Activated naive CD8-positive, alpha-beta T cell (primary cell): ENCODE results near the gene SUGP2.

ENCODE experiments used
- H3K27ac Mint-ChIP-seq: one replicate; pipeline ENCODE4 v1.8.0; 2021; ENCODE audit warnings: mixed read lengths
- H3K27me3 Mint-ChIP-seq: one replicate; pipeline ENCODE4 v1.8.0; 2021; ENCODE audit warnings: mixed read lengths
- H3K36me3 Mint-ChIP-seq: one replicate; pipeline ENCODE4 v1.8.0; 2021; ENCODE audit warnings: mixed read lengths
- H3K4me1 Mint-ChIP-seq: one replicate; pipeline ENCODE4 v1.8.0; 2021; ENCODE audit warnings: low read depth, mixed read lengths
- H3K4me3 Mint-ChIP-seq: one replicate; pipeline ENCODE4 v1.8.0; 2021; ENCODE audit warnings: mild to moderate bottlenecking, mixed read lengths
- H3K9me3 Mint-ChIP-seq: one replicate; pipeline ENCODE4 v1.8.0; 2021; ENCODE audit warnings: low read depth, mixed read lengths

Gene SUGP2

DNA sequence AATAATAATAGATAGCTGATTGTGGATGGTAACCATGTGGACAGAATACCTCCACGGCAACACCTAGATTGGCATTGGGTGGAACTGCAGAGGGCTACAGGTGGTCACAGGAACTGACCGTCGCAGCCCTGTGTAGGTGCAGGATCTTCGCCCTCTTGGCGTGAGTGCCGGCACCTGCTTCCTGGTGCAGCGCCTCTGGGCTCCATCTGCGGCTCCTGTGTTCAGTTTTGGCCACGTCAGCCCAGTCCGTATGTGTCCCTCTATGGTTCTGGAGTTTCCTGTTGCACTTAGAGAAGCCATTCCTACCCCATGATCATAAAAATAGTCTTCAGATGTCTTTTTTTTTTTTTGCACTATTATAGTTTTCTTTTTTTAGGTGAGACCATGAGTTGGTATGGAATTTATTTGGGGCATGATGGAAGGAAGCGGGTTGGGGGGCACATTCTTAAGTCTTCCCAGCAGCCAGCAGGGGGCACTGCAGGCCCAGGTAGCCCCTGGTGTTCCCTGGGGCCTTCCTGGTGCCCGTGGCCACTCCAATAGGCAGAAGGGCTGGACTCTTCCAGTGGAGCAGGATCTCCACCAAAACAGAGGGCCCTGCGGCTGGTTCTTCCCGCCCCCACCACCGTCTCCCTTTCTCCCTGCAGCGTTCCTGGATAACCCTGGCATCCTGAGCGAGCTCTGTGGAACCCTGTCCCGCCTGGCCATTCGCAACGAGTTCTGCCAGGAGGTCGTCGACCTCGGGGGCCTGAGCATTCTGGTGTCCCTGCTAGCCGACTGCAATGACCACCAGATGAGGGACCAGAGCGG is 20.4 kb upstream of the SUGP2 start:
- Mint-ChIP-seq H3K4me1 (no peaks in the 10 kb centered on the region), H3K36me3 (peaks cover 3% of the 10 kb centered on the region), H3K4me3 (no peak overlapping the region), H3K27me3 (no peaks in the 10 kb centered on the region), H3K27ac (no peak overlapping the region), H3K9me3 (no peaks in the 10 kb centered on the region)

DNA sequence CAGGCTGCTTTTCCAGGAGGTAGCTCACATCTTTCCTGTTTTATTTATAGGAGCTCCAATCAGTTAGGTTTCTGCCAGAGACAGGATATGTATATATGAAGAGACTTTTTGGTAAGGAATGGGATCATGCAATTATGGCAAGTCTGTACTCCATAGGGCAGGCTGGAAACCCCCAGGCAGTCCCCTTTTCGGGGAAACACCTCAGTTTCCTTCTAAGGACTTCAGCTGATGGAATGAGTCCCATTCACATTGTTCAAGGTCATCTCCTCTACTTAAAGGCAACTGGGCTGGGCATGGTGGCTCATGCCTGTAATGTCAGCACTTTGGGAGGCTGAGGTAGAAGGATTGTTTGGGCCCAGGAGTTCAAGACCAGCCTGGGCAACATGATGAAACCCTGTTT is 19.6 kb upstream of the SUGP2 start:
- no peak overlapping the region for H3K27ac Mint-ChIP-seq
- no peak overlapping the region for H3K4me3 Mint-ChIP-seq
- H3K9me3 Mint-ChIP-seq, result no peaks in the 10 kb centered on the region
- H3K4me1 Mint-ChIP-seq, result no peaks in the 10 kb centered on the region
- no peaks in the 10 kb centered on the region for H3K27me3 Mint-ChIP-seq
- peaks cover 3% of the 10 kb centered on the region for H3K36me3 Mint-ChIP-seq

- Mint-ChIP-seq H3K27me3 (no peaks in the 10 kb centered on the region), H3K4me3 (no peak overlapping the region), H3K36me3 (peaks cover 6% of the 10 kb centered on the region), H3K9me3 (no peaks in the 10 kb centered on the region), H3K27ac (no peak overlapping the region), H3K4me1 (no peaks in the 10 kb centered on the region)
These were observed 18.3 kb upstream of the SUGP2 start for GRCh38 chr19:19051478-19052213.

DNA sequence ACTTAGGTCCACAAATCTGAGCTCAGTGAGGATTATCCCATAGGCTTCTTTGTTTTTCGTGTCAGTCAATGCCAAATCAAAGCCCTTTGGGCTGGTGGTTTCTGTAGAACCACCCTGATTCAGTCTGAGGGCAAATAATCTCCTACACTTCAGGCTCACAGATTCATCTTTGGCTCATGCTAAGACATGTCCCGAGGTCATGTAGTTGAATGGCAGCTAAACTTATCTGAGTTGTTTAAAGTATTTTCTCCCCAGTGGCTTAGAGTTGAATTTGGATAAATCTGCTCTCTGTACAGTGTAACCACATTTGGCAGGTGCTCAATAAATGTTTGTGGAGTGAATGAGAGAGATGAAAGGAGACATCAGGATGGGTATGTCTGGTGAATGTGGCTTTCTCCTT is 17.4 kb upstream of the SUGP2 start:
- Mint-ChIP-seq H3K36me3 (peaks cover 6% of the 10 kb centered on the region), H3K9me3 (no peaks in the 10 kb centered on the region), H3K4me3 (no peak overlapping the region), H3K27ac (no peak overlapping the region), H3K4me1 (no peaks in the 10 kb centered on the region), H3K27me3 (no peaks in the 10 kb centered on the region)

GRCh38 chr19:19050104-19050503 is 16.8 kb upstream of the SUGP2 start:
- Mint-ChIP-seq H3K4me3 (no peak overlapping the region), H3K9me3 (no peaks in the 10 kb centered on the region), H3K4me1 (no peaks in the 10 kb centered on the region), H3K27ac (no peak overlapping the region), H3K27me3 (no peaks in the 10 kb centered on the region), H3K36me3 (peaks cover 8% of the 10 kb centered on the region)

DNA sequence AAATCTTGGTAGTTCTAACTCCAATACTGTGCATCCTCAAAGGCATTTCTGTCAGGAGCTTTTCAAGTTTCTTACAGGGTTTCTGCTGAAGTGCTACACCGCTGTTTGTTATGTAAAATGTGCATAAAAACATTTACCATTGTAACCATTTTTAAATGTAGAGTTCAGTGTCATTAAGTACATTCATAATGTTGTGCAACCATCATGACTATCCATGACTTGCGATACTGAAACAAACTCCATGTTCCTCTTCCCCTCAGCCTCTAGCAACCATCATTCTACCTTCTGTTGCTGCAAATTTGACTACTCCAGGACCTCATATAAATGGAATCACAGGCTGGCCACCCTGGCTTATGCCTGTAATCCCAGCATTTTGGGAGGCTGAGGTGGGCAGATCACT is 16.1 kb upstream of the SUGP2 start:
- no peaks in the 10 kb centered on the region for H3K9me3 Mint-ChIP-seq
- peaks cover 8% of the 10 kb centered on the region for H3K36me3 Mint-ChIP-seq
- no peaks in the 10 kb centered on the region for H3K4me1 Mint-ChIP-seq
- H3K27me3 Mint-ChIP-seq, result no peaks in the 10 kb centered on the region
- no peak overlapping the region for H3K4me3 Mint-ChIP-seq
- no peak overlapping the region for H3K27ac Mint-ChIP-seq

DNA sequence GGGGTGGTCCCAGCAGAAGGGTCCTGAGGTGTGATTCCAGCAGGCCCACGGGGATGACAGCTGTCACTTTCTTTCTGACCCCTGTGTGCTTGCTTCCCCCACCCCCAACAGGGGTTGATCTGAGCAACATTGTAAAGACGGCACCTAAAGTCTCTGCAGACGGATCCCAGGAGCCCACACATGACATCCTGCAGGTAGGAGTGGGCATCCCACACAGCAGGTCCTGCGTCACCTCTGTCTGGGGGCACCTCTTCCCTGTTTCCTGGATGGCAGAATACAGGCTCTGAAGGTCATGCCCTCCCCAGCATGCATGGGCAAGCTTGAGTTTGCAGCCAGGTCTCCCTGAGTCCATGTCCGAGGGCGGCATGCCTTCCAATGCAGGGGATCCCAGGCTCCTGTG is 10.6 kb upstream of the SUGP2 start:
- no peaks in the 10 kb centered on the region for H3K27me3 Mint-ChIP-seq
- H3K27ac Mint-ChIP-seq, result no peak overlapping the region
- no peaks in the 10 kb centered on the region for H3K9me3 Mint-ChIP-seq
- H3K4me3 Mint-ChIP-seq, result no peak overlapping the region
- peaks cover 19% of the 10 kb centered on the region for H3K4me1 Mint-ChIP-seq
- peaks cover 7% of the 10 kb centered on the region for H3K36me3 Mint-ChIP-seq

GRCh38 chr19:19043481-19043880 is 10.2 kb upstream of the SUGP2 start:
- Mint-ChIP-seq H3K9me3 (no peaks in the 10 kb centered on the region), H3K4me3 (no peak overlapping the region), H3K27ac (no peak overlapping the region), H3K27me3 (no peaks in the 10 kb centered on the region), H3K4me1 (peaks cover 20% of the 10 kb centered on the region), H3K36me3 (peaks cover 7% of the 10 kb centered on the region)

DNA sequence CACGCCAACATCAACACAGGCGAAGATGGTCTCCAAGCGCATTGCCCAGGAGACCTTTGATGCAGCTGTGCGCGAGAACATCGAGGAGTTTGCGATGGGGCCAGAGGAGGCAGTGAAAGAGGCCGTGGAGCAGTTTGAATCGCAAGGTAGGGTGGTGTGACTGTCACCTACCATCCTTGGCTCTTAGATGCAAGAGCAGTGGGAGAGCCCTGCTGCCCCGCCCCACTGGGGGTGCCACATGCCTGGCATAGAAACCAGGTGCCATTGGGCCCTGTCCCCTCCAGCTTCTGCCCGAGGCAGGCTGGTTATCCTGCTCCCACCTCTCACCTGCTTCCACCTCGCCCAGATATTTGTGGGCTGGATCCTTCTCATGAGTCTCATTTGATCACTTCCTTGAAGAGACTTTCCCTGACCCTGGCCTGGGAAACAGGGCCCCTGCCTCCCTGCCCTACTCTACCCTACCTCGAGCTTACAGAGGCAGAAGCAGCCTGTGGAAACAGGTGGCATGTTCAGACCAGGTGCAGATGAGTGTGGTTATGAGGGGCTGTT is 9.5 kb upstream of the SUGP2 start:
- H3K4me3 Mint-ChIP-seq, result no peak overlapping the region
- peaks cover 7% of the 10 kb centered on the region for H3K36me3 Mint-ChIP-seq
- no peaks in the 10 kb centered on the region for H3K9me3 Mint-ChIP-seq
- peaks cover 20% of the 10 kb centered on the region for H3K4me1 Mint-ChIP-seq
- no peaks in the 10 kb centered on the region for H3K27me3 Mint-ChIP-seq
- H3K27ac Mint-ChIP-seq, result no peak overlapping the region

DNA sequence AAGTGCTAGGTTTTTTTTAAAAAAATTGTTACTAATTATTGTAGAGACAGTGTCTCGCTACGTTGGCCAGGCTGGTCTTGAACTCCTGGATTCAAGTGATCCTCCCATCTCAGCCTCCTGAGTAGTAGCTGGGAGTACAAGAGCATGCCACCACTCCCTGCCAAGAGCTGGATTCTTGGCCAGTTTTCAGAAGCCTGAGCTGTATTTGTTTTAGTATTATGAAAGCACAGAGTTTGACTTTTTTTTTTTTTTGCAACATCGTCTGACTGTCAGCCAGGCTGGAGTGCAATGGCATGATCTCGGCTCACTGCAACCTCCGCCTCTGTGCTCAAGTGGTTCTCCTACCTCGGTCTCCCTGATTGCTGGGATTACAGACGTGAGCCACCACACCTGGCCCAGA is 7.1 kb upstream of the SUGP2 start:
- Mint-ChIP-seq H3K4me3 (no peak overlapping the region), H3K27me3 (no peaks in the 10 kb centered on the region), H3K27ac (peak overlapping the region; percentile 64), H3K36me3 (peaks cover 10% of the 10 kb centered on the region), H3K4me1 (peaks cover 29% of the 10 kb centered on the region), H3K9me3 (no peaks in the 10 kb centered on the region)

GRCh38 chr19:19039901-19040300 is 6.6 kb upstream of the SUGP2 start:
- no peaks in the 10 kb centered on the region for H3K27me3 Mint-ChIP-seq
- H3K4me3 Mint-ChIP-seq, result no peak overlapping the region
- no peaks in the 10 kb centered on the region for H3K9me3 Mint-ChIP-seq
- peak overlapping the region; percentile 64 for H3K27ac Mint-ChIP-seq
- H3K4me1 Mint-ChIP-seq, result peaks cover 32% of the 10 kb centered on the region
- H3K36me3 Mint-ChIP-seq, result peaks cover 7% of the 10 kb centered on the region

GRCh38 chr19:19034204-19034624 is 897 bp upstream of the SUGP2 start:
- H3K27me3 Mint-ChIP-seq, result no peaks in the 10 kb centered on the region
- H3K36me3 Mint-ChIP-seq, result peaks cover 5% of the 10 kb centered on the region
- H3K4me1 Mint-ChIP-seq, result peaks cover 40% of the 10 kb centered on the region
- no peaks in the 10 kb centered on the region for H3K9me3 Mint-ChIP-seq
- H3K27ac Mint-ChIP-seq, result peak overlapping the region; percentile 97
- H3K4me3 Mint-ChIP-seq, result peak overlapping the region; percentile 95

- peak overlapping the region; percentile 95 for H3K4me3 Mint-ChIP-seq
- no peaks in the 10 kb centered on the region for H3K9me3 Mint-ChIP-seq
- peaks cover 39% of the 10 kb centered on the region for H3K4me1 Mint-ChIP-seq
- H3K36me3 Mint-ChIP-seq, result peaks cover 7% of the 10 kb centered on the region
- no peaks in the 10 kb centered on the region for H3K27me3 Mint-ChIP-seq
- H3K27ac Mint-ChIP-seq, result no peak overlapping the region
These were observed 216 bp downstream of the SUGP2 start for GRCh38 chr19:19033176-19033425.

DNA sequence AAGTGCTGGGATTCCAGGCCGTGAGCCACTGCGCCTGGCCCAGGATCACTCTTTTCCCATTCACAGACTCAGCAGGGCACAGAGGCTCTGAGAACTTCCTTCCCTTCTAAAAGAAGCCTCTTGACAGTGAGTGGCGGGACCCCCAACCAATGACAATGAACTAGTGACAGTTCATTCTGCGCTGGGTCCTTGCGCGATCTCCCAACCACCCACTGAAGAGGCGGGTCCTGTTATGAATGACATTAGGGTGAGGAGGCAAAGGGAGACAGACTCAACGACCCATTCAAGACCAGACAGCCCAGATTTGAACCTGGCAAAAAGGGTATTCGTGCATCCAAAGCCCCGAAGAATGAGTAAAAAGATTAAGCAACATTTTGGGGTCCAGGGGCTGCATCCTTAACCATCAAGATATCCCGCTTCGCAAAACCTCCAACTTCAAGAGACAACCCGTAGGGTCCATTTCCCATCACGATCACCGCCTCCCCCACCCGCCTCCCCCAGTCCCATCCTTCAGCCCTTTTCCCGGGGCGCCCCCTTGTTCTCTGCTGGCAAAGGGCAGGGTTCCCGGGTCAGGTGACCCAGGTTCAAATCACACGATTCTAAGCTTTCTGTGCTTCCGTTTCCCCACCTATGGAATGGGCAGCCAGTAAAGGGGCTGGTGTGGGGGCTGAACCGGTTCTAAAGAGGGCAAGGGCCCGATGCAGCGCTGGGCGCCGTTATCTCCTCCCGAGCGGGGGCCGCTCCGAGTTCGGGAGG is 719 bp downstream of the SUGP2 start:
- Mint-ChIP-seq H3K4me1 (peaks cover 40% of the 10 kb centered on the region), H3K9me3 (no peaks in the 10 kb centered on the region), H3K27me3 (no peaks in the 10 kb centered on the region), H3K27ac (peak overlapping the region; percentile 94), H3K4me3 (peak overlapping the region; percentile 95), H3K36me3 (peaks cover 8% of the 10 kb centered on the region)

- H3K27ac Mint-ChIP-seq, result peak overlapping the region; percentile 94
- H3K27me3 Mint-ChIP-seq, result no peaks in the 10 kb centered on the region
- H3K9me3 Mint-ChIP-seq, result no peaks in the 10 kb centered on the region
- peaks cover 8% of the 10 kb centered on the region for H3K36me3 Mint-ChIP-seq
- H3K4me1 Mint-ChIP-seq, result peaks cover 42% of the 10 kb centered on the region
- peak overlapping the region; percentile 95 for H3K4me3 Mint-ChIP-seq
These were observed 1.4 kb downstream of the SUGP2 start for GRCh38 chr19:19031891-19032290.
